B cell (primary cell): ENCODE results near the gene NCOA7. TPM values are rescaled to one million over a fixed set of nuclear protein-coding genes. Genes with fewer than 3 reads are reported as not detected.

ENCODE experiments used
- ATAC-seq: fragments of 200-7000 bp; cut with Tn5 transposase; one replicate; pipeline ENCODE4 v1.10.0; 2021; ENCODE audit warnings: low read depth, mild to moderate bottlenecking, moderate number of reproducible peaks, moderate library complexity
- CTCF ChIA-PET: fragments of 350-600 bp; sonication (Branson Sonifier 250); formaldehyde crosslinking; loops from one replicate; lab custom pipeline; 2021; ENCODE audit warnings: antibody characterized with exemption, inconsistent platforms; lab: Charles Lee
- POLR2A ChIA-PET: fragments of 350-600 bp; sonication (Branson Sonifier 250); formaldehyde crosslinking; loops from one replicate; lab custom pipeline; 2021; ENCODE audit warnings: antibody characterized with exemption; lab: Charles Lee
- DNase-seq: peaks from one replicate; pipeline ENCODE4 v3.0.0; 2013
- H2AFZ ChIP-seq: 2 replicates; pipeline ENCODE4 v1.6.1; 2012; ENCODE audit warnings: mild to moderate bottlenecking, low read depth, low read length; ENCODE audit not compliant: insufficient read depth, poor library complexity, severe bottlenecking
- H3K27ac ChIP-seq, 2 donors: 1 replicate in 1 of 2; 2 replicates in 1 of 2; pipeline ENCODE4 v1.5.1; 2012 to 2013; ENCODE audit warnings: low read length in 2 of 2, mild to moderate bottlenecking in 2 of 2, moderate library complexity in 1 of 2
- H3K27me3 ChIP-seq, 4 experiments: fragments of 200-600 bp in 1 of 4; sonication (generic) in 1 of 4; replicated peaks in 1 of 4; 1 replicate in 2 of 4; 2 replicates in 2 of 4; pipeline versions ENCODE4 v1.6.1 to v1.7.0; 2013 to 2016; ENCODE audit warnings: low read length in 3 of 4, mild to moderate bottlenecking in 2 of 4, mixed read lengths in 1 of 4, moderate library complexity in 1 of 4; ENCODE audit not compliant: insufficient read depth in 4 of 4, control insufficient read depth in 3 of 4; ENCODE audit errors: control extremely low read depth in 1 of 4
- H3K36me3 ChIP-seq, 2 experiments: replicated peaks in 1 of 2; 1 replicate in 1 of 2; 2 replicates in 1 of 2; pipeline versions ENCODE4 v1.6.1 to v1.7.1; 2013; ENCODE audit warnings: low read length in 1 of 2; ENCODE audit not compliant: insufficient read depth in 2 of 2, control insufficient read depth in 1 of 2; ENCODE audit errors: control extremely low read depth in 1 of 2, extremely low read depth in 1 of 2
- H3K4me1 ChIP-seq, 2 donors: fragments of 200-600 bp in 1 of 2; sonication (generic) in 1 of 2; 1 replicate in 1 of 2; 2 replicates in 1 of 2; pipeline versions ENCODE4 v1.5.1 to v1.6.1; 2013 to 2017; ENCODE audit warnings: low read length in 2 of 2; ENCODE audit not compliant: control insufficient read depth in 2 of 2, insufficient read depth in 2 of 2
- H3K4me2 ChIP-seq: replicated peaks from 2 replicates; pipeline ENCODE3; 2012; ENCODE audit warnings: mild to moderate bottlenecking, low read depth, low read length; ENCODE audit not compliant: poor library complexity, severe bottlenecking
- H3K4me3 ChIP-seq, 5 experiments: fragments of 200-600 bp in 1 of 5; sonication (generic) in 1 of 5; 1 replicate in 3 of 5; 2 replicates in 2 of 5; pipeline versions ENCODE4 v1.5.1 to v1.7.0; 2011 to 2016; ENCODE audit warnings: low read length in 4 of 5, mild to moderate bottlenecking in 4 of 5, low read depth in 2 of 5, control low read depth in 1 of 5, moderate library complexity in 1 of 5; ENCODE audit not compliant: insufficient read depth in 1 of 5; ENCODE audit errors: control extremely low read depth in 1 of 5, extremely low read depth in 1 of 5
- H3K79me2 ChIP-seq: fragments of 200-600 bp; sonication (generic); one replicate; pipeline ENCODE4 v1.6.0; 2016; ENCODE audit warnings: low read length; ENCODE audit not compliant: control insufficient read depth, insufficient read depth
- H3K9ac ChIP-seq: fragments of 200-600 bp; sonication (generic); 2 replicates; pipeline ENCODE4 v1.6.1; 2017; ENCODE audit warnings: mild to moderate bottlenecking, low read length, moderate library complexity
- H3K9me3 ChIP-seq, 3 donors: one replicate each; pipeline versions ENCODE4 v1.6.1 to v1.7.1; 2013; ENCODE audit warnings: low read length in 2 of 3; ENCODE audit not compliant: control insufficient read depth in 2 of 3, insufficient read depth in 1 of 3; ENCODE audit errors: control extremely low read depth in 1 of 3
- H4K20me1 ChIP-seq: 2 replicates; pipeline ENCODE4 v1.6.0; 2012; ENCODE audit warnings: mild to moderate bottlenecking, low read length; ENCODE audit not compliant: insufficient read depth, control insufficient read depth, poor library complexity, severe bottlenecking
- H3K27ac Mint-ChIP-seq: one replicate; pipeline ENCODE4 v1.8.0; 2021; ENCODE audit warnings: mixed read lengths
- H3K27me3 Mint-ChIP-seq: one replicate; pipeline ENCODE4 v1.8.0; 2021; ENCODE audit warnings: mixed read lengths
- H3K4me1 Mint-ChIP-seq: one replicate; pipeline ENCODE4 v1.8.0; 2021; ENCODE audit warnings: mixed read lengths
- H3K4me3 Mint-ChIP-seq: one replicate; pipeline ENCODE4 v1.8.0; 2021; ENCODE audit warnings: mixed read lengths
- H3K9me3 Mint-ChIP-seq: one replicate; pipeline ENCODE4 v1.8.0; 2022; ENCODE audit warnings: mixed read lengths; ENCODE audit not compliant: insufficient read depth
- EZH2 ChIP-seq: IDR thresholded peaks from 2 replicates; pipeline ENCODE4 v1.6.1; 2012; ENCODE audit warnings: borderline replicate concordance, low read depth, mild to moderate bottlenecking, moderate library complexity, low read length; ENCODE audit not compliant: insufficient read depth, poor library complexity, severe bottlenecking
- WGBS: methylation state at CpG from one replicate; pipeline ENCODE4 v1.1.5; 2013; ENCODE audit warnings: missing lambda C conversion rate; ENCODE audit not compliant: insufficient coverage; 5-methylcytosine and 5-hydroxymethylcytosine counted together
- intact Hi-C: fragments of 100-400 bp; cut with micrococcal nuclease; formaldehyde crosslinking; loops from one replicate; pipeline ENCODE4 v1.10.0; 2022
- polyA plus RNA-seq: library from polyadenylated mRNA; depleted of rRNA; stranded (reverse); fragments of >200 nt; gene quantifications from 2 replicates; pipeline ENCODE4 v1.2.3, GENCODE V29; 2012
- total RNA-seq, 2 donors: library from RNA; stranded (reverse); fragments of 120-200 nt in 1 of 2; gene quantifications; 1 replicate in 1 of 2; 2 replicates in 1 of 2; pipeline versions ENCODE4 v1.2.3 to v1.2.4, GENCODE V29; 2013 to 2022
- TF ChIP-seq, protein P1 (sequence below): fragments of 200-600 bp; IDR thresholded peaks from one replicate; pipeline ENCODE4 v1.8.0; 2022; ENCODE audit warnings: antibody characterized with exemption, mild to moderate bottlenecking

The NCOA7 gene
- total and polyA plus RNA-seq, 2 donors (not counting 1 experiment from before 2014, with no cell fraction given), result 10.9 to 27.4 TPM

DNA sequence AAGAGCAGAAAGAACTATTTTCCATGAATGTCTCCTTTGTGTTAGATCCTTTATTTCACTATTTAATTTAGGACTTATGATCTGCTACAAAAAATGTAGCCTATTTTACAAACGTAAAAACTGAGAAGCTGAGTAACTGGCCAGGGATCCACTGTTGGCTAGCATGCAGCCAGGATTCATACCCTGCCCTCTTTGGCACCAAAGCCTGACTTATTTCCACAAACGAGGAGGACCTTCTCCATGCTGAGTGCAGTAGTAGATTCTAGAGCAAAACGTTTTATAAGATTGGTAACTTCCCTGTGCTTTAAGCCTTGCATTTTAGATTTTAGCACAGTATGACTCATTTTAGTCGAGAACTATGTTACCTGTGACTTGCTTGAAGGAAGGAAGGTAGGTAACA, 74.3 kb downstream of the NCOA7 start:
- no peak overlapping the region for H3K27ac Mint-ChIP-seq
- H3K27me3 ChIP-seq, result no peaks in the 10 kb centered on the region
- no peaks in the 10 kb centered on the region for H3K9me3 Mint-ChIP-seq
- no peak overlapping the region for H3K9ac ChIP-seq
- no peaks in the 10 kb centered on the region for H3K4me1 ChIP-seq
- H3K4me3 Mint-ChIP-seq, result no peak overlapping the region
- no peak for TF ChIP-seq EZH2
- TF ChIP-seq, protein P1, sequence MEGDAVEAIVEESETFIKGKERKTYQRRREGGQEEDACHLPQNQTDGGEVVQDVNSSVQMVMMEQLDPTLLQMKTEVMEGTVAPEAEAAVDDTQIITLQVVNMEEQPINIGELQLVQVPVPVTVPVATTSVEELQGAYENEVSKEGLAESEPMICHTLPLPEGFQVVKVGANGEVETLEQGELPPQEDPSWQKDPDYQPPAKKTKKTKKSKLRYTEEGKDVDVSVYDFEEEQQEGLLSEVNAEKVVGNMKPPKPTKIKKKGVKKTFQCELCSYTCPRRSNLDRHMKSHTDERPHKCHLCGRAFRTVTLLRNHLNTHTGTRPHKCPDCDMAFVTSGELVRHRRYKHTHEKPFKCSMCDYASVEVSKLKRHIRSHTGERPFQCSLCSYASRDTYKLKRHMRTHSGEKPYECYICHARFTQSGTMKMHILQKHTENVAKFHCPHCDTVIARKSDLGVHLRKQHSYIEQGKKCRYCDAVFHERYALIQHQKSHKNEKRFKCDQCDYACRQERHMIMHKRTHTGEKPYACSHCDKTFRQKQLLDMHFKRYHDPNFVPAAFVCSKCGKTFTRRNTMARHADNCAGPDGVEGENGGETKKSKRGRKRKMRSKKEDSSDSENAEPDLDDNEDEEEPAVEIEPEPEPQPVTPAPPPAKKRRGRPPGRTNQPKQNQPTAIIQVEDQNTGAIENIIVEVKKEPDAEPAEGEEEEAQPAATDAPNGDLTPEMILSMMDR, result no peak
- H3K27me3 Mint-ChIP-seq, result no peaks in the 10 kb centered on the region
- DNase-seq (no peak), ATAC-seq (no peak)
- CTCF ChIA-PET, result interaction anchor here (0.6 kb wide), 1 partner anchor 77 kb away, joined by 3 read pairs; no protein-coding TSS in a partner anchor
- no peak overlapping the region for H3K4me3 ChIP-seq
- H3K4me2 ChIP-seq, result no peak overlapping the region
- H2AFZ ChIP-seq, result no peak overlapping the region
- no peak overlapping the region for H3K27ac ChIP-seq
- H4K20me1 ChIP-seq, result no peaks in the 10 kb centered on the region
- intact Hi-C loops, result no loop called here
- WGBS, result 100% methylated on average over 1 of the region's 4 CpGs
- POLR2A ChIA-PET, result no interaction called here
- H3K9me3 ChIP-seq, result no peaks in the 10 kb centered on the region
- H3K4me1 Mint-ChIP-seq, result no peaks in the 10 kb centered on the region
- H3K79me2 ChIP-seq, result no peaks in the 10 kb centered on the region
- H3K36me3 ChIP-seq, result peaks cover 0 to 4% of the 10 kb centered on the region in 2 experiments

DNA sequence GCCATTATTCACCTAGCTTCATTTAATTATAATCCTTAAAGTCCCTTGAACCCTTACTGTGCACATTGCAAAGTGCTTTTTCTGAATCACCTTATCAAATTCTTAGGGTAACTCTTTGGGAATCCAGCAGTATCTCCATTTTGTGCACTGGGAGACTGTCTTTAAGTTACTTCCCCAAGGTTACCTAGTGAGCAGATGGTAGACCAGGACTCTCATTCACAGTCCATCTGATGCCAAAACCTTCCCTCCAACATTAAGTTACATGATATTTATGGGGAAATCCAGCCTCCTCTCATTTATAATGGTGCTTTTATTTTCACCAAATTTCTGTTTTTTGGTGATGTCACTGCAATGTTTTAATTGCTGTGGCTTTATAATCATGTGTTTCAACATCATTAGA, 75.7 kb downstream of the NCOA7 start:
- POLR2A ChIA-PET, result no interaction called here
- Histone ChIP-seq H3K27ac (no peak overlapping the region), H3K79me2 (no peaks in the 10 kb centered on the region), H3K27me3 (no peaks in the 10 kb centered on the region), H3K36me3 (peaks cover 0 to 4% of the 10 kb centered on the region in 2 experiments), H3K9me3 (no peaks in the 10 kb centered on the region), H2AFZ (no peak overlapping the region), H3K4me2 (no peak overlapping the region), H4K20me1 (no peaks in the 10 kb centered on the region), H3K4me1 (no peaks in the 10 kb centered on the region), H3K9ac (no peak overlapping the region), H3K4me3 (no peak overlapping the region)
- DNase-seq, result no peak
- intact Hi-C loops, result no loop called here
- H3K4me1 Mint-ChIP-seq, result no peaks in the 10 kb centered on the region
- no peak overlapping the region for H3K4me3 Mint-ChIP-seq
- no peak for ATAC-seq
- H3K9me3 Mint-ChIP-seq, result no peaks in the 10 kb centered on the region
- CTCF ChIA-PET, result no interaction called here
- no peak overlapping the region for H3K27ac Mint-ChIP-seq
- no peaks in the 10 kb centered on the region for H3K27me3 Mint-ChIP-seq
- TF ChIP-seq, protein P1, result no peak
- TF ChIP-seq EZH2, result no peak
